ENCODE data around the gene TCEA2.
A peak's percentile ranks its signal among the peaks of the same experiment; 100 is the strongest.

TCEA2 gene

DNA sequence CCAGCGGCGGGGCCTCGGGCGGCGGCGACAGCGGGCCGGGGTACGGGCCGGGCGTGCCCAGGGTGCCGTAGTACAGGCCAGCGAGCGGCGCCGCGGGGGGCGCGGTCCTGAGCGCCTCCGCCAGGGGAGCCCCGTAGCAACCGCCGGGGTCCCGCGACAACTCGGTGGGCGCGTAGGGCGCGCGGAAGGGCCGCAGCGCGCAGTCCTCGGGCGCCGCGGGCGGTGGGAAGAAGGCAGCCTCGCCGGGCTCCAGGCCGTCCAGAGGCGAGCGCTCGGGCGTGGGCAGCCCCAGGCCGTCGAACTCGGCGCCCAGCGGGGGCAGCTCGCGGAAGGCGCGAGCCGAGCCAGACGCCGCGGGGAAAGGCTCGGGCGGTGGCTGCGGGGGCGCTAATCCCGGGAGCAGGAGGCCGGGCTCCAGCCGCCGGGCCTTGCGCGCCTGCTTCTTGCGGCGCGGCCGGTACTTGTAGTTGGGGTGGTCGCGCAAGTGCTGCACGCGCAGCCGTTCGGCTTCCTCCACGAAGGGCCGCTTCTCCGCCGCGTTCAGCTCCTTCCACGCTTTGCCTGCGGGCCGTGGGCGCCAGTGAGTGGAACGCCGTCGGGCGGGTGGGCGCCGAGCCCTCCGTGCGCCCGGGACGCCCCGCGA, 14.5 kb upstream of the TCEA2 start:
- Histone ChIP-seq H3K9me3 (ENCODE audit: insufficient read depth, low read length) (no peaks in the 10 kb centered on the region), H3K36me3 (ENCODE audit: insufficient read depth, insufficient read length, low read length) (peaks cover 3% of the 10 kb centered on the region), H3K9ac (ENCODE audit: insufficient read length, low read depth) (peak overlapping the region; percentile 72), H3K4me3 (ENCODE audit: insufficient read length, low read depth) (peak overlapping the region; percentile 42), H3K4me1 (ENCODE audit: insufficient read depth, insufficient read length) (peaks cover 36% of the 10 kb centered on the region), H3K27me3 (ENCODE audit: insufficient read depth, insufficient read length) (peaks cover 43% of the 10 kb centered on the region)
- DNase-seq (ENCODE audit: low read depth, low spot score) = no peak
- TF ChIP-seq SUZ12 (IDR thresholded peaks at IDR 0.05; ENCODE audit: extremely low read depth, insufficient read depth, insufficient read length) (no peak), YY1 (IDR thresholded peaks at IDR 0.05; ENCODE audit: insufficient read depth, insufficient read length) (no peak), ZNF274 (IDR thresholded peaks at IDR 0.05; ENCODE audit: low read depth, low read length) (no peak)

DNA sequence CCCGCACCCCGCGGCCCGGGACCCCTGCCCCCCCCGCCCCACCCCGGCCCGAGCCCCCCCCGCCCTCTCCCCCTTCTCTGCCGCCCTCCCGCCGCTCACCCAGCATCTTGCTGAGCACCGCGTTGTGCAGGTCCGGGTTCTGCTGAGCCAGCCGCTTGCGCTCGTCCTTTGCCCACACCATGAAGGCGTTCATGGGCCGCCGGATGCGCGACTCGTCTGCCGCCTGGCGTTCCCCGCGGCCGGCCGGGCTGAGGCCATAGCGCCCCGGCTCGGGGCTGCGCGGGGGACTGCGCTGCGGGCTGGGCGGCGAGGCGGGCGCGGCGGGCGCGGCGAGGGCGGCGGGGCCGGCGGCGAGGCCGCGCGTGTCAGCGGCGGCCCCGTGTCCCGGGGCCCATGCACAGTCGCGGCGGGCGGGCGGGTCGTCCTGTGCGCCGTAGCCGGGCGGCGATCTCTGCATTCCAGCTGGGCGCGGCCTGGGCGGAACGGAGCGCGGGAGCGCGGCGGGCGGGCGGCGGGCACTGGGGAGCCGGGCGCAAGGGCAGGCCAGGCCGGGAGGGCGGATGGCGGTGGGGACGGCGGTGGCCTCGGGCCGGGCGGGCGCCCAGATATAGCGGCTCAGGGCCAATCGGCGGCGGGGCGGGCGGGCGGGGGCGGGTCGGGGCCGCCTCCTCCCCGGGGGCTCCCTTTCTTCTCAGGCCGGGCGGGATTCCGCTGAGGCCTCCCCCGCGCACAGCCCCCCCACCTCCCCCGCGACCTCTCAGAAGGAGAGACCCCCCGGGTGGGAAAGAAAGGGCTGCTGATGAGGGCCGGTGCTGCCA, 13.7 kb upstream of the TCEA2 start, which contains the start of gene SOX18:
Gene SOX18, minus strand, starts transcription at position 580 of the 818 bp plus-strand sequence. Its CDS starts 123 bp downstream, at position 457.
- Histone ChIP-seq H3K27me3 (ENCODE audit: insufficient read depth, insufficient read length) (peaks cover 38% of the 10 kb centered on the region), H3K4me1 (ENCODE audit: insufficient read depth, insufficient read length) (peaks cover 43% of the 10 kb centered on the region), H3K36me3 (ENCODE audit: insufficient read depth, insufficient read length, low read length) (peaks cover 3% of the 10 kb centered on the region), H3K4me3 (ENCODE audit: insufficient read length, low read depth) (peak within 1 kb of the TSS; percentile 42), H3K9me3 (ENCODE audit: insufficient read depth, low read length) (no peaks in the 10 kb centered on the region), H3K9ac (ENCODE audit: insufficient read length, low read depth) (peak within 1 kb of the TSS; percentile 72)
- no peak for TF ChIP-seq ZNF274 (IDR thresholded peaks at IDR 0.05; ENCODE audit: low read depth, low read length)
- TF ChIP-seq SUZ12 (IDR thresholded peaks at IDR 0.05; ENCODE audit: extremely low read depth, insufficient read depth, insufficient read length) = no peak
- no peak for TF ChIP-seq YY1 (IDR thresholded peaks at IDR 0.05; ENCODE audit: insufficient read depth, insufficient read length)
- no peak for DNase-seq (ENCODE audit: low read depth, low spot score)

DNA sequence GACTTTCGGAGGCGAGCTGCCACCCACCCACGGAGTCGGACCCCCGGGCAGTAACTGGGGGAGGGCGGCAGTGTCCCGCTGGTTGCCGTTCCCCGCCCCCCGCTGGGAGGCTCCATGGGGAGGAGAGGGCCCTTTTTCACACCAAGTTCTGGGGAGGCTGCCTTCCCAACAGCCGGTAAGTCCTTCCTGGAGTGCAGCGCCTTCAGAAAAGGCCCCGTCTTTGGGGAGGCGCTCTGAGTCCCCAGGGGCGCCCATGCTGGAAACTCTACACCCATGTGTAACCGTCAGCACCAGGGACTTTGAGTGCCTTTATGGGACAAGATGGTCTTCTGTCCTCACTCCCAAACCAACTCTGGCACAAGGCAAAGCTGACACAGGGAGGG, 13.1 kb upstream of the TCEA2 start:
- H3K4me3 ChIP-seq (ENCODE audit: insufficient read length, low read depth) = no peak overlapping the region
- no peak for DNase-seq (ENCODE audit: low read depth, low spot score)
- no peak for TF ChIP-seq SUZ12 (IDR thresholded peaks at IDR 0.05; ENCODE audit: extremely low read depth, insufficient read depth, insufficient read length)
- TF ChIP-seq YY1 (IDR thresholded peaks at IDR 0.05; ENCODE audit: insufficient read depth, insufficient read length) = no peak
- TF ChIP-seq ZNF274 (IDR thresholded peaks at IDR 0.05; ENCODE audit: low read depth, low read length) = no peak
- H3K4me1 ChIP-seq (ENCODE audit: insufficient read depth, insufficient read length) = peaks cover 39% of the 10 kb centered on the region
- H3K36me3 ChIP-seq (ENCODE audit: insufficient read depth, insufficient read length, low read length) = peaks cover 3% of the 10 kb centered on the region
- no peaks in the 10 kb centered on the region for H3K9me3 ChIP-seq (ENCODE audit: insufficient read depth, low read length)
- H3K27me3 ChIP-seq (ENCODE audit: insufficient read depth, insufficient read length) = peaks cover 38% of the 10 kb centered on the region
- peak overlapping the region; percentile 45 for H3K9ac ChIP-seq (ENCODE audit: insufficient read length, low read depth)

DNA sequence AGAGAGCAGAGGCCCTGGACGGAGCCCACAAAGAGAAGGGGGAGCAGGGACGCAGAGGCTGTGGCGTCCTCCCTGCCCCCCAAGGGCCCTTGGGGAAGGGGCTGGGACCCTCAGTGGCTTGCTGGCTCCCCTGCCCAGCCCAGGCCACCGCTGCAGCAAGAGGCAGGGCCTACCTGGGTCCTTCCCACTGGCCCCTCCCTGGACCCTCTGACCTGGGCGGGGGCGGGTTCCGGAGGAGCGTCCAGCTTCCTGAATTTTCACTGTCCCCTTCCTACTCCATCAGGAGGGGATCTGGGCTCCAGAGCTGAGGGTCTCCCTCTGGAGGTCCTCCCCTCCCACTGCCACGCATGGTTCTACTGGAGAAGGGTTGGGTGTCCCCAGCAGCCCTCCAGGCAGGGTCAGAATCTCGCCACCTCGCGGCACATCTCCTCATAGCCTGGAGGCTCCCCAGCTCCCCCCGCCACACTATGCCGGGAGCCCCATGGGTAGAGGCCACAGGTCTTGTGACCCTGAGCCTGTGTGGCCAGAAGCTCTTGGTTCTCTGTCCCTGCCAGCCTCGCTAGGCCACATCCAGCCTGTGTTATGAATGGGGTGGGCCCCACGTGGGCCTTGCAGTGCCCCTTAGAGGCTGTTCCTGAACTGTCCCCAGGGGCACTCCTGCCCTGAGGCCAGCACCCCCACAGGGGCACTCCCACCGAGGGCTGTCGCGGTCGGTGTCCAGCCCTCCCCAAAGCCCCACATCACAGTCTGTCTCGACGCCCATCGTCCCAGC, 12.6 kb upstream of the TCEA2 start:
- H3K4me1 ChIP-seq (ENCODE audit: insufficient read depth, insufficient read length) = peaks cover 35% of the 10 kb centered on the region
- H3K4me3 ChIP-seq (ENCODE audit: insufficient read length, low read depth) = no peak overlapping the region
- peaks cover 3% of the 10 kb centered on the region for H3K36me3 ChIP-seq (ENCODE audit: insufficient read depth, insufficient read length, low read length)
- peaks cover 38% of the 10 kb centered on the region for H3K27me3 ChIP-seq (ENCODE audit: insufficient read depth, insufficient read length)
- no peaks in the 10 kb centered on the region for H3K9me3 ChIP-seq (ENCODE audit: insufficient read depth, low read length)
- no peak for TF ChIP-seq SUZ12 (IDR thresholded peaks at IDR 0.05; ENCODE audit: extremely low read depth, insufficient read depth, insufficient read length)
- TF ChIP-seq ZNF274 (IDR thresholded peaks at IDR 0.05; ENCODE audit: low read depth, low read length) = no peak
- TF ChIP-seq YY1 (IDR thresholded peaks at IDR 0.05; ENCODE audit: insufficient read depth, insufficient read length) = no peak
- DNase-seq (ENCODE audit: low read depth, low spot score) = no peak
- H3K9ac ChIP-seq (ENCODE audit: insufficient read length, low read depth) = peak overlapping the region; percentile 45

DNA sequence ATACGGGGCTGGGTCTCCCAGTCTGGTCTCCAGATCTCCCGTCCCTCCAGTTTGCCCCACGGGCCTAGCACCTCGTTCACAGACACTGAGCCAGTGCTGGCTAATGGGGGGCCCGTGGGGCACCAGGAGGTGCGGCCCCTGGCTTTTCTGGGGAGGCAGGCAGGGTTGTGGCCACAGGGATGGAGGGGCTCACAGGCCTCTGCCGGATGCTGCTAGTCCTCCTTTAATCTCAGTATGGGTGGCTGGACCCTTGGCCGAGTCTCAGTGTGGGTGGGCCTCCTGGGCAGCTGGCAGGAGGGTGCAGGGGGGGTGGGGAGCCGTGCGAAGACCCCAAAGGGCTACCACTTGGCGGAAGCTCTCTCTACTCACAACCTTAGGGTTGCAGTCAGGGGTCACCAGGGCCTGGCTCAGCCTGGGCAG, 12.0 kb upstream of the TCEA2 start:
- H3K4me1 ChIP-seq (ENCODE audit: insufficient read depth, insufficient read length) = peaks cover 36% of the 10 kb centered on the region
- H3K4me3 ChIP-seq (ENCODE audit: insufficient read length, low read depth) = no peak overlapping the region
- no peak for DNase-seq (ENCODE audit: low read depth, low spot score)
- TF ChIP-seq SUZ12 (IDR thresholded peaks at IDR 0.05; ENCODE audit: extremely low read depth, insufficient read depth, insufficient read length) (no peak), ZNF274 (IDR thresholded peaks at IDR 0.05; ENCODE audit: low read depth, low read length) (no peak), YY1 (IDR thresholded peaks at IDR 0.05; ENCODE audit: insufficient read depth, insufficient read length) (no peak)
- peaks cover 33% of the 10 kb centered on the region for H3K27me3 ChIP-seq (ENCODE audit: insufficient read depth, insufficient read length)
- no peak overlapping the region for H3K9ac ChIP-seq (ENCODE audit: insufficient read length, low read depth)
- no peaks in the 10 kb centered on the region for H3K9me3 ChIP-seq (ENCODE audit: insufficient read depth, low read length)
- H3K36me3 ChIP-seq (ENCODE audit: insufficient read depth, insufficient read length, low read length) = peaks cover 3% of the 10 kb centered on the region

DNA sequence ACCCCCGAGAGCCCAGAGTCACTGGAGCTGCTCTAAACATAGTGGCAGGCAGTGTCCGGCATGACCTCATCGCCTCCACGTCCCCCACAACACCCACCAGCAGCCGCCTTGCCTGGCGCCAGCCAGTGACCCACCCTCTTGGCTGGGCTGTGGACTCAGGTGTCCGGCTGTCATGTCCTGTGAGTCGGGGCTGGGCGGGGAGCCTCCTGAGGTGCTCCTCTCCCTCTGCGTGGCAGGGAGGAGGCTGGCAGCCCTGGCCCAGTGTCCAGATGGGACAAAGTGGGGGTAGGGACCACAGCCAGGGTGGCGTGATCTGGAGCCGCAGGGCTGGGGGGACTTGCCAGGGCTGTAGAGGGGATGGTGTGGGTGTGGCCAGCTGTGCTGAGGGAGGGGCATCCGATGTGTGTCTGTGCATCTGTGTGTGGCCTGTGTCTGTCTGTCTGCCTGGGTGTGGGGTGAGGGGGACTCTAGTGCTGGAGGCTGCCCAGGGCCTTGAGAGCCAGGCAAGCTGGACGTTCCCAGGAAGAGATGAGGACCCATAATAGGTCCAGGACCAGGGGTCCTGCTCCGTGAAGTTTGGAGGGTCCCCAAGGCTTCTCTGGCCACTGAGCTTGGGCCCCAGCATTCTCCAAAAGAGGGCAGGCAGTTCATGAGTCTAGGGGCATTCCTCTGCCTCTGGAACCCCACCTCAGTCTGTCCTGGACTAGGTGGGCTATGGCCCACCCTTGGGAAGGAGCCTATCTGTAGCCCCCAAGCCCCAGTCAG, 11.3 kb upstream of the TCEA2 start:
- peaks cover 29% of the 10 kb centered on the region for H3K27me3 ChIP-seq (ENCODE audit: insufficient read depth, insufficient read length)
- no peaks in the 10 kb centered on the region for H3K9me3 ChIP-seq (ENCODE audit: insufficient read depth, low read length)
- H3K4me1 ChIP-seq (ENCODE audit: insufficient read depth, insufficient read length) = peaks cover 43% of the 10 kb centered on the region
- H3K9ac ChIP-seq (ENCODE audit: insufficient read length, low read depth) = peak overlapping the region; percentile 21
- no peak overlapping the region for H3K4me3 ChIP-seq (ENCODE audit: insufficient read length, low read depth)
- no peak for DNase-seq (ENCODE audit: low read depth, low spot score)
- no peak for TF ChIP-seq SUZ12 (IDR thresholded peaks at IDR 0.05; ENCODE audit: extremely low read depth, insufficient read depth, insufficient read length)
- no peak for TF ChIP-seq ZNF274 (IDR thresholded peaks at IDR 0.05; ENCODE audit: low read depth, low read length)
- no peak for TF ChIP-seq YY1 (IDR thresholded peaks at IDR 0.05; ENCODE audit: insufficient read depth, insufficient read length)
- peaks cover 3% of the 10 kb centered on the region for H3K36me3 ChIP-seq (ENCODE audit: insufficient read depth, insufficient read length, low read length)

Measured in NT2/D1 (cell line).